Frontal cortex (tissue), 4 donors: ENCODE results near the gene ZYG11A. TPM values are rescaled to one million over a fixed set of nuclear protein-coding genes. Genes with fewer than 3 reads are reported as not detected.
A peak's percentile ranks its signal among the peaks of the same experiment; 100 is the strongest.

ENCODE experiments used
- DNase-seq, 2 donors: peaks; one replicate each; pipeline ENCODE4 v3.0.0; 2012; ENCODE audit warnings: low spot score in 2 of 2
- FAIRE-seq: peaks from 2 replicates; lab custom pipeline; 2012; peaks lifted over from hg19 to GRCh38; lab: Jason Lieb, UNC
- total RNA-seq: library from RNA; depleted of rRNA; stranded (reverse); fragments of >200 nt; gene quantifications from one replicate; pipeline ENCODE4 v1.2.3, GENCODE V29; 2014
- donor health status: control.
- donor health status: control.
- donor health status: control.

ZYG11A gene
- total RNA-seq, 1 donor from 2014 or later, result 0.41 TPM

DNA sequence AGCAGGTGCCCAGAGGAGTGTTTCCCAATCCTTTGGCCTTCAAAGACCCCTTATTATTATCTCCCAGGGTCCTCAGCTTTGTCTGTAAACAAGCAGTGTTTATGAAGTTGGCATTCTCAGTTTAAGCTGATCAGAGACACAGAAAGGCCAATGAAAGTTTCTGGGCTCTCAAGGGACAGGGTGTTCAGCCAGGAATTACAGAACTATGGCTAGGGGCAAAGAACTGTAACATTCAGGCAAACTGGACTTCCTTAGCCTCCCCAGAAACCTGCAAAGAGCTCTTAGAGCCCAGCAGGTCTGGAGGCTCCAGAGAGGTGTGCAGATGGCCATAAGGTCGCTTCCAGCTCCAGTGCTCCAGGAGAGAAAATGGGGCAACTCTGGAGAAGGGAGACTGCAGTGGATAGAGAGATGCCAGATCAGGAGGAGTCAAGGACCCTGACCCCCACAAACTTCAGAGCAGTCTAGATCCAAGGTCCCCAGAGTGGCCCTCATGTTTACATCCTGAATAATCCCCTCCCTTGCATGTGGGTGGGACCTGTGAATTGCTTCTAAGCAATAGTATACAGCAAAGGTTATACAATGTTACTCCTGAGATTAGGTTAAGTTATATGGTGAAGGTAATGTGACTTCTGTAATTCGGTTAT is 72.8 kb downstream of the ZYG11A start:
- no peak for DNase-seq
- no peak for FAIRE-seq

- DNase-seq (no peak), FAIRE-seq (no peak)
Measured at GRCh38 chr1:52915855-52916220, 73.3 kb downstream of the ZYG11A start.

- FAIRE-seq (no peak), DNase-seq (no peak)
Measured at GRCh38 chr1:52916241-52916975, 73.8 kb downstream of the ZYG11A start.

GRCh38 chr1:52917156-52917555 is 74.6 kb downstream of the ZYG11A start:
- DNase-seq (no peak), FAIRE-seq (no peak)

DNA sequence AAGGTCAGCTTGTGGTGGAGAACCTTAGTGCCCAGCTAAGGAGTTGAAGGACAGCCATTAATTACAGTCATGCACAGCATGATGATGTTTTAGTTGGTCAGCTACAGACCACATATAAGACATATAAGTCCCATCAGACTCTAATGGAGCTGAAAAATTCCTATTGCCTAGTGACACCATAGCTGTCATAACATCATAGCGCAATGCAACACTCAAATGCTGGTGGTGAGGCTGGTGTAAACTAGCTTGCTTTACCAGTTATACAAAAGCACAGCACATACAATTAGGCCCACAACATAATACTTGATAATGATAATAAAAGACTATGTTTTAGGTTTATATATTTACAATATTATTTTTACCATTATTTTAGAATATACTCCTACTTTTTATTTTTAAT is 75.0 kb downstream of the ZYG11A start:
- DNase-seq (no peak), FAIRE-seq (no peak)

- no peak for DNase-seq
- FAIRE-seq, result no peak
Measured at GRCh38 chr1:52918201-52918600, 75.6 kb downstream of the ZYG11A start.

DNA sequence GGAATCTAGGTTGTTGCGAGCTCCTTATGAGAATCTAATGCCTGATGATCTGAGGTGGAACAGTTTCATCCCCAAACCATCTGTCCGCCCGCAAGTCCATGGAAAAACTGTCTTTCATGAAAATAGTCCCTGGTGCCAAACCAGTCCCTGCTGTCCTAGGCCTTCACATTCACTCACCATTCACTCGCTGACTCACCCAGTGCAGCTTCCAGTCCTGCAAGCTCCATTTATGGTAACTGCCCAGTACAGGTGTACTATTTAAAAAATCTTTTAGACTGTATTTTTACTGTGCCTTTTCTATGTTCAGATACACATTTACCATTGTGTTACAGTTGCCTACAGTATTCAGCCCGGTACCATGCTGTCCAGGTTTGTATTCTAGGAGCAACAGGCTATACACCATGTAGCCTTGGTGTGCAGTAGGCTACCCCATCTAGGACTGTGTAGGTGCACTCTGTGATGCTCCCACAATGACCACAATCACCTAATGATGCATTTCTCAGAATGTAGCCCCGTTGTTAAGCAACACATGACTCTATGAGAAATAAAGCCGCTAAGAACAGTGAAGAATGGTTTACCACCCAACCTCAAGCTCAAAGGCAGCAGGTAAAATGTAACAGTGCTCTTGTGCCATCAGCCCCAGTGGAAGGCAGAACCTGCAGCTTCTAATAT is 76.6 kb downstream of the ZYG11A start:
- FAIRE-seq (no peak), DNase-seq (no peak)

GRCh38 chr1:52919723-52920483 is 77.3 kb downstream of the ZYG11A start:
- DNase-seq, result no peak
- FAIRE-seq, result no peak

DNA sequence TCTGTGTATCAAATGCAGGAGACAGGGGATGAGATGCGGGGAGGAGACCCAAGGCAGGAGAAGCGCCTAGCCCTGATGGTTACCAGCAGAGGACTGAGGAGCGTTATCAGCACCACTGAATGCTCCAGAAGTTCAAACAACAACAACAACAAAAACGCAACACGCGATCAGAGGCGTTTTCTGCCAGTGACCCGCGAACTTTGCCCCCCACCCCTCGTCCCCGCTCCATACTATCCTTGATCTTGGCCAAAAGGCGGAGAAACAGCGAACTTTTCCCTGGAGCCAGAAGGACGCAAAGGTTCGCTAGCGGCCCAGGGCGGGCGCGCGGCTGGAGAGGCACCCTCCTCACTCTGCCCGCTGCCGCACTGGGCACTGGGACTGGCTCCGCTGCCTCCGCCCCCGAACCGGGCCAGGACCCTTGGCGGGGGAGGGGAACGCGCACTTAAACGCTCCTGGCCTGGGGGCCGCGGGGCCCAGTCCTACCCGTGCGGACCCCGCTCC is 78.3 kb downstream of the ZYG11A start:
- FAIRE-seq, result no peak
- DNase-seq, result peak in 1 of 2 donors; percentile 27

- DNase-seq (peak in 1 of 2 donors; percentile 40), FAIRE-seq (no peak)
Measured at GRCh38 chr1:52925571-52926005, 83.0 kb downstream of the ZYG11A start.

DNA sequence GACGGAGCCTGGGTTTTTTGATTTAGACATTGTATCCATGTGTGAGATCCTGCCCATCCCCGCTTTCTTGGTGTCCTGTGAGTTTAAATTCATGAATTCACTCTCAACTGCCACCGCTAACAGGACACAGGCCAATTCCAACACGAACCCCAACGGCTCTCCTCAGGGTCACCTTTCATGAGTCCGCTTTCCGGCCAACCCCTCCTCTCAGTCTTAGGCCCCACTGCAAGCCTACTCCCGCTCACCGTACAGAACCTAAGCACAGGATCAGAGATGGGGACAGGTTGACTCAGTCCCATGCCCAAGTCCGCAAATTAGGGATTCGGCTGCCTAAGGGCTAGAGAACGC is 84.3 kb downstream of the ZYG11A start:
- no peak for FAIRE-seq

GRCh38 chr1:52927212-52928014 is 84.9 kb downstream of the ZYG11A start, which contains the start of gene SCP2:
TSS of gene SCP2 (plus strand) at chr1:52927276. CDS start at chr1:52927397, 121 bp downstream.
- FAIRE-seq, result no peak
- peak; percentile 80 to 88 for DNase-seq

More for the DNA sequence above, 84.3 kb downstream of the ZYG11A start:
- DNase-seq, result no peak

GRCh38 chr1:52928015-52928404 is 85.5 kb downstream of the ZYG11A start:
- no peak for DNase-seq
- FAIRE-seq, result no peak

- FAIRE-seq, result no peak
- DNase-seq, result no peak
Measured at GRCh38 chr1:52929019-52929418, 86.5 kb downstream of the ZYG11A start.

- DNase-seq (no peak), FAIRE-seq (no peak)
Measured at GRCh38 chr1:52937433-52938182, 95.0 kb downstream of the ZYG11A start.

GRCh38 chr1:52938183-52938451 is 95.6 kb downstream of the ZYG11A start:
- DNase-seq, result no peak
- FAIRE-seq, result no peak

GRCh38 chr1:52943876-52944416 is 101.4 kb downstream of the ZYG11A start:
- DNase-seq, result no peak
- no peak for FAIRE-seq

DNA sequence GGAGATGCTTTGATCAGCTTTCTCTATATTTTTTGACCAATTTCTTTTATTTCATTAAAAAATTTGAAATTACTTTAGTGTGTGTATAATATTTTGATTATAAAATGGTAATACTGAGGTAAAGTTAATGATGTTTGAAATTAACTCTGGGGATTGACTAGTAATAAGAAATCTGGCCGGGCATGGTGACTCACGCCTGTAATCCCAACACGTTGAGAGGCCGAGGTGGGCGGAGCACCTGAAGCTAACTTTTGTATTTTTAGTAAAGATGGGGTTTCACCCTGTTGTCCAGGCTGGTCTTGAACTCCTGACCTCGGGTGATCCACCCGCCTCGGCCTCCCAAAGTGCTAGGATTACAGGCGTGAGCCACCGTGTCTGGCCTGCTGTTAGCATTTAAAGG is 102.0 kb downstream of the ZYG11A start:
- FAIRE-seq (no peak), DNase-seq (no peak)
